HepG2 (cell line): ENCODE results near the gene TMEM44. TPM values are rescaled to one million over a fixed set of nuclear protein-coding genes. Genes with fewer than 3 reads are reported as not detected.

Experiments
- GATAD2A ChIP-seq: IDR thresholded peaks from 2 replicates; pipeline ENCODE4 v1.6.1; 2016
- GFI1 ChIP-seq: sonication (generic); formaldehyde crosslinking; IDR thresholded peaks from 2 replicates; pipeline ENCODE4 v1.5.0; 2020; ENCODE audit warnings: missing genetic modification reagents, mild to moderate bottlenecking, borderline replicate concordance
- PTBP1 ChIP-seq: fragments of 200-400 bp; formaldehyde crosslinking; IDR thresholded peaks from 2 replicates; pipeline ENCODE4 v1.6.1; 2018; ENCODE audit warnings: low read length, low read depth; ENCODE audit not compliant: poor library complexity, severe bottlenecking
- SNAI1 ChIP-seq: sonication (generic); formaldehyde crosslinking; IDR thresholded peaks from 2 replicates; pipeline ENCODE4 v1.5.0; 2020; ENCODE audit warnings: mild to moderate bottlenecking, missing genetic modification reagents, borderline replicate concordance
- STAT6 ChIP-seq: sonication (generic); formaldehyde crosslinking; IDR thresholded peaks from 2 replicates; pipeline ENCODE4 v1.4.0; 2020; ENCODE audit warnings: missing genetic modification reagents, mild to moderate bottlenecking, borderline replicate concordance
- TGIF2 ChIP-seq: IDR thresholded peaks from 2 replicates; pipeline ENCODE4 v1.6.1; 2016; ENCODE audit warnings: control low read depth, missing compliant biosample characterization
- TIGD3 ChIP-seq: sonication (generic); formaldehyde crosslinking; IDR thresholded peaks from 2 replicates; pipeline ENCODE4 v1.5.1; 2020; ENCODE audit warnings: mild to moderate bottlenecking, missing genetic modification reagents, borderline replicate concordance
- YEATS4 ChIP-seq: sonication (generic); formaldehyde crosslinking; IDR thresholded peaks from 2 replicates; pipeline ENCODE4 v1.4.0; 2020; ENCODE audit warnings: missing genetic modification reagents, borderline replicate concordance
- ZHX1 ChIP-seq: sonication (generic); formaldehyde crosslinking; IDR thresholded peaks from 2 replicates; pipeline ENCODE4 v1.8.1; 2022; ENCODE audit warnings: low read depth, mild to moderate bottlenecking, missing genetic modification reagents
- ZNF614 ChIP-seq: IDR thresholded peaks from 2 replicates; pipeline ENCODE4 v1.6.1; 2018; ENCODE audit warnings: missing biosample characterization, missing genetic modification reagents, inconsistent platforms, borderline replicate concordance
- ZNF629 ChIP-seq: sonication (generic); formaldehyde crosslinking; conservative IDR thresholded peaks from 2 replicates; pipeline ENCODE4 v1.5.0; 2020; ENCODE audit warnings: missing genetic modification reagents
- ZNF747 ChIP-seq: sonication (generic); formaldehyde crosslinking; IDR thresholded peaks from 2 replicates; pipeline ENCODE4 v1.8.1; 2023; ENCODE audit warnings: missing genetic modification reagents, mild to moderate bottlenecking, borderline replicate concordance
- ZNF792 ChIP-seq: IDR thresholded peaks from 2 replicates; pipeline ENCODE4 v1.6.1; 2016
- polyA plus RNA-seq, 8 experiments: library from polyadenylated mRNA; depleted of rRNA in 3 of 8; stranded (reverse) in 7 of 8; unstranded in 1 of 8; fragments of >200 nt; fragmentation: Illumina TruSeq in 4 of 8; extraction: Trizol in 4 of 8; gene quantifications; 2 replicates each; pipeline versions ENCODE4 v1.2.1 to v1.2.3, GENCODE V29; 2011 to 2016; ENCODE audit warnings: low read depth in 4 of 8, missing spikeins in 1 of 8, mixed read lengths in 1 of 8; ENCODE audit not compliant: insufficient read depth in 1 of 8
- total RNA-seq, 5 experiments: library from RNA; depleted of rRNA; stranded (reverse); fragments of >200 nt; fragmentation: Illumina TruSeq; extraction: Trizol; gene quantifications; 2 replicates each; pipeline ENCODE4 v1.2.3, GENCODE V29; 2016; ENCODE audit warnings: low read depth in 1 of 5
- TF ChIP-seq, protein P1 (sequence below): sonication (generic); formaldehyde crosslinking; IDR thresholded peaks from 2 replicates; pipeline ENCODE4 v1.4.0; 2020; ENCODE audit warnings: missing genetic modification reagents

TMEM44 gene
- total and polyA plus RNA-seq, 2 of the 13 experiments (the other 11 are each of a cell fraction or from before 2014, with no cell fraction given): 7.3 to 13.8 TPM

DNA sequence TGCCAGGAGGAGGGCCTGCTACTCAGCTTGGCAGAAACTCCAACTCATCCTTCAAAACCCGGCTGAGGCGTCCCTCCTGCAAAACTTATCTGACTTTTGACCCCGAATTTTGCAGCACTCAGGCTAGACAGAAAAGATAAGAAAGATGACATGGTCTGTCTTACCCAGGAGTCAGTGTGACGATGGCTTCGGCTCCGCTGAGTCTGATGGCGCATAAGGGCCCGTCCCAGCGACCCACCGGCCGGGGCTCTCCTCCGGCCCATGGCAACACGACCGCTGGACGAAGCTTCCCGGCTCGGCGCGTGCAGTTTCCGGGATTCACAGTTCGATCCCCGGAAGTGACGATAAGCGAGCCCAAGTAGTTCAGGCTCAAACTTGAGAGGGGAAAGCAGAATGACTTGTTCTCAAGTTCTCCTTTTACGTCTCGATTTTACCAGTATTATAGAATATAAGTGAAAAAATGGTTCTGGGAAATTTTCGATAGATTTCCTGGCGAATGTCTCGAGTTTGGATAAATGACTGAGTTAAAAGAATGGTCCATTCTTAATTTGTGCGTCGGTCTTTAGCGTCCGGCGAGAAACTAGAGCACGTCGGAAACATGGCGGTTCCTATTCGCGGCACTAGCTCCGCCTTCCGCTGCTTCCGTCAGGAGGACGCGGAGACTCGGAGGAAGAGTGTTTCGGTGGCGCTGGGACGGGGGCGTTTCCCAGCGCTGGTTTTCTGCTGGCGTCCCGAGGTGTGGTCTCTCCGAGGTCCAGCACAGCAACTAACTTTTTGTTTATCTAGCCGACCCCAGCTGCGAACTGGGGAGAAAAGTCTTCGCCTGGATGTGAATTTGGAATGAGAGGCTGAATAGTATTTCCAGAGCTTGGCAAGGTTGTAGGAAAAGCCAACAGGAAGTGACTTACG is 38.9 kb upstream of the TMEM44 start, which contains the start of gene LSG1 (continued):
- TF ChIP-seq, protein P1, sequence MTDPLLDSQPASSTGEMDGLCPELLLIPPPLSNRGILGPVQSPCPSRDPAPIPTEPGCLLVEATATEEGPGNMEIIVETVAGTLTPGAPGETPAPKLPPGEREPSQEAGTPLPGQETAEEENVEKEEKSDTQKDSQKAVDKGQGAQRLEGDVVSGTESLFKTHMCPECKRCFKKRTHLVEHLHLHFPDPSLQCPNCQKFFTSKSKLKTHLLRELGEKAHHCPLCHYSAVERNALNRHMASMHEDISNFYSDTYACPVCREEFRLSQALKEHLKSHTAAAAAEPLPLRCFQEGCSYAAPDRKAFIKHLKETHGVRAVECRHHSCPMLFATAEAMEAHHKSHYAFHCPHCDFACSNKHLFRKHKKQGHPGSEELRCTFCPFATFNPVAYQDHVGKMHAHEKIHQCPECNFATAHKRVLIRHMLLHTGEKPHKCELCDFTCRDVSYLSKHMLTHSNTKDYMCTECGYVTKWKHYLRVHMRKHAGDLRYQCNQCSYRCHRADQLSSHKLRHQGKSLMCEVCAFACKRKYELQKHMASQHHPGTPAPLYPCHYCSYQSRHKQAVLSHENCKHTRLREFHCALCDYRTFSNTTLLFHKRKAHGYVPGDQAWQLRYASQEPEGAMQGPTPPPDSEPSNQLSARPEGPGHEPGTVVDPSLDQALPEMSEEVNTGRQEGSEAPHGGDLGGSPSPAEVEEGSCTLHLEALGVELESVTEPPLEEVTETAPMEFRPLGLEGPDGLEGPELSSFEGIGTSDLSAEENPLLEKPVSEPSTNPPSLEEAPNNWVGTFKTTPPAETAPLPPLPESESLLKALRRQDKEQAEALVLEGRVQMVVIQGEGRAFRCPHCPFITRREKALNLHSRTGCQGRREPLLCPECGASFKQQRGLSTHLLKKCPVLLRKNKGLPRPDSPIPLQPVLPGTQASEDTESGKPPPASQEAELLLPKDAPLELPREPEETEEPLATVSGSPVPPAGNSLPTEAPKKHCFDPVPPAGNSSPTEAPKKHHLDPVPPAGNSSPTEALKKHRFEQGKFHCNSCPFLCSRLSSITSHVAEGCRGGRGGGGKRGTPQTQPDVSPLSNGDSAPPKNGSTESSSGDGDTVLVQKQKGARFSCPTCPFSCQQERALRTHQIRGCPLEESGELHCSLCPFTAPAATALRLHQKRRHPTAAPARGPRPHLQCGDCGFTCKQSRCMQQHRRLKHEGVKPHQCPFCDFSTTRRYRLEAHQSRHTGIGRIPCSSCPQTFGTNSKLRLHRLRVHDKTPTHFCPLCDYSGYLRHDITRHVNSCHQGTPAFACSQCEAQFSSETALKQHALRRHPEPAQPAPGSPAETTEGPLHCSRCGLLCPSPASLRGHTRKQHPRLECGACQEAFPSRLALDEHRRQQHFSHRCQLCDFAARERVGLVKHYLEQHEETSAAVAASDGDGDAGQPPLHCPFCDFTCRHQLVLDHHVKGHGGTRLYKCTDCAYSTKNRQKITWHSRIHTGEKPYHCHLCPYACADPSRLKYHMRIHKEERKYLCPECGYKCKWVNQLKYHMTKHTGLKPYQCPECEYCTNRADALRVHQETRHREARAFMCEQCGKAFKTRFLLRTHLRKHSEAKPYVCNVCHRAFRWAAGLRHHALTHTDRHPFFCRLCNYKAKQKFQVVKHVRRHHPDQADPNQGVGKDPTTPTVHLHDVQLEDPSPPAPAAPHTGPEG: peak; percentile 44; the same call in 1 of the 2 replicates
- TF ChIP-seq ZNF614 (CRISPR knock-in tag) (peak; percentile 89; the same call in 1 of the 2 replicates), GFI1 (CRISPR knock-in tag) (0 out of 2 replicates have a peak, but pooled peaks have one; percentile 20), PTBP1 (no peak), SNAI1 (0 out of 2 replicates have a peak, but pooled peaks have one; percentile 43), TIGD3 (CRISPR knock-in tag) (no peak), ZNF747 (CRISPR knock-in tag) (peak; percentile 86; the same call in 1 of the 2 replicates), ZHX1 (CRISPR knock-in tag) (peak; percentile 95), YEATS4 (peak; percentile 75; the same call in 1 of the 2 replicates), ZNF629 (CRISPR knock-in tag) (no peak; the same call in 1 of the 2 replicates), ZNF792 (CRISPR knock-in tag) (peak; percentile 73; the same call in 1 of the 2 replicates), STAT6 (CRISPR knock-in tag) (0 out of 2 replicates have a peak, but pooled peaks have one; percentile 32), TGIF2 (CRISPR knock-in tag) (peak; percentile 81), GATAD2A (CRISPR knock-in tag) (peak; percentile 76)
